GM18858 (cell line): ENCODE measurements around the gene OR2S2.

Source experiments
- ATAC-seq: cut with Tn5 transposase; IDR thresholded peaks from one replicate; pipeline ENCODE4 v1.9.1; 2021; ENCODE audit not compliant: unreplicated experiment

OR2S2 gene

GRCh38 chr9:35910613-35911359 lies 47.2 kb downstream of the OR2S2 start:
- ATAC-seq: no peak

GRCh38 chr9:35909687-35910612 lies 48.0 kb downstream of the OR2S2 start:
- ATAC-seq: no peak

- ATAC-seq: no peak
These were observed 48.7 kb downstream of the OR2S2 start, which contains the start of gene SPAAR for GRCh38 chr9:35909274-35909673. SPAAR (plus strand) TSS chr9:35909490; CDS start chr9:35910464, 974 bp downstream.

GRCh38 chr9:35908504-35909125 lies 49.3 kb downstream of the OR2S2 start:
- no peak for ATAC-seq

- no peak for ATAC-seq
These were observed 50.0 kb downstream of the OR2S2 start for GRCh38 chr9:35907711-35908503.
